ENCODE measurements around the gene PLCZ1. TPM values are rescaled to one million over a fixed set of nuclear protein-coding genes. Genes with fewer than 3 reads are reported as not detected.
"Not testable (repeated sequence)": the region's sequence is repeated elsewhere in the genome, so short reads cannot be mapped to it uniquely, and the experiment has no call there.

PLCZ1 gene
- total RNA-seq, 2 donors from 2014 or later, result not detected

DNA sequence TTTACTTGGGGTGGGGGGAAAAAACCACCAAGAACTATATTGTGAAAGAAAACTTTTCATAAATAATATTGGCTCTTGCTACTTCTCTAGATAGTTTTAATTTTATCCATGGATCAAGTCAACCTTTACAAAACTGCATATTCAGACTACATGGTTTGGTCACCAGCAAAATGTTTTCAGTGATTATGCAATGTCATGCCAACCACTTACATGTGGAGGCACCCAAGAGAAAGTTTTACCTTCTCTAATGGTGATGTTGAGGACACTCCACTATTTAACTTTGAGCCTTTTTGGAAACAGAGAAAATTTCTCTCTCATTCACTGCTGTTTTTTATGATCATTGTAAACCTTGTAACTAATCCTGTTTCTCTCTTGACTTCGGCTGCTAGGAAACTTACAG, 21.6 kb downstream of the PLCZ1 start:
- intact Hi-C loops (cut with DNase I, micrococcal nuclease), result no loop called here
- ATAC-seq, result no peak
- no peak for DNase-seq

DNA sequence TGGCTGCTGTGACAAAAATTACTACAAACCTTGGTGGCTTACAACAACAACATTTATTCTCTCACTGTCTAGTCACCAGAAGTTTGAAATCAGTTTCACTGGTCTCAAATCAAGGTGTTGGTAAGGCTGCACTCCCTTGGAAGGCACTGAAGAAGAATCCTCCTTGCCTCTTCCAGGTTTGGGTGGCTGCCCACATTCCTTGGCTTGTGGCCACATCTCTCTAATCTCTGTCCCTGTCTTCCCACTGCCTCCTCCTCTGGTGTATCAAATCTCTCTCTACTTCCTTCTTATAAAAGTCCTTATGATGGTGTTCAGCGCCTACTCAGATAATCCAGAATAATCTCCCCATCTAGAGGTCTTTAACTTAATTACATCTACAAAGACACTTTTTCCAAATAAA, 31.0 kb downstream of the PLCZ1 start:
- intact Hi-C loops (cut with DNase I, micrococcal nuclease), result no loop called here
- ATAC-seq, result no peak
- no peak for DNase-seq

DNA sequence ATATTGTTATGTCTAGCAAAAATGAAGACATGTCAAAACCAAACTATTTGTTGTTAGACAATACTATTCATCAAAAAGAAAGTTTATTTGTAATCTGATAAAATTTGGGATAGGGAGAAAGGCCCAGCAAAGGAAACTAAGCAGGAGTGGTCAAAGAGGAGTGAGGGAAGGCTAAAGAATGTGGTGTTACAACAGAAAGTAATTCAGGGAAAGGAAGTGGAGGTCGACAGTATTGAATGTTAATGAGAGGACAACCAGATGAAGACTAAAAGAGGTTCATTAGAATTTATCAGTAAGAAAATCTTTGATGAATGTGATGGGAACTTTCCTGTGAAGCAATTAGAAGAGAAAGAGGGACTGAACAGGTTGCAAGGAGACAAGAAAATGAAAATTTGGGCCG, 33.9 kb downstream of the PLCZ1 start:
- intact Hi-C loops (cut with DNase I, micrococcal nuclease), result no loop called here
- DNase-seq, result no peak
- no peak for ATAC-seq

DNA sequence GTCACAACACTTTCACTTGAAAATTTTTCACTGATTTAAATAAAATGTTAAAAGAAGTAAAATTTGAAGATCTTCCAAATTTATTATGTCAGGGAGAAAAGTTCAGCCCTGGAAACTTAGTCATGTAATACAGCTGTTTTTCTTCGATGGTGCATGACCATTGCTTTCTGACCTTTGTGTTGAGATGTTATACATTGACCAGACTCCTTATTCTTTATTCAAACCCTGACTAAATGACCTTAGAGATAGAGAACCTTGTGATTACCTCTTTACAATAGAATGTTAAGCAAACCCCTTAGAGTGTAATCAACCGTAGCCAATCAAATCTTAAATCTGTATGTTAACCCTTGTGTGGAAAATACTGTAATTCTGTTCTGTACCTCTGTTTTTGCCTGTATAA, 34.5 kb downstream of the PLCZ1 start:
- no peak for ATAC-seq
- no peak for DNase-seq
- intact Hi-C loops (cut with DNase I, micrococcal nuclease), result no loop called here

DNA sequence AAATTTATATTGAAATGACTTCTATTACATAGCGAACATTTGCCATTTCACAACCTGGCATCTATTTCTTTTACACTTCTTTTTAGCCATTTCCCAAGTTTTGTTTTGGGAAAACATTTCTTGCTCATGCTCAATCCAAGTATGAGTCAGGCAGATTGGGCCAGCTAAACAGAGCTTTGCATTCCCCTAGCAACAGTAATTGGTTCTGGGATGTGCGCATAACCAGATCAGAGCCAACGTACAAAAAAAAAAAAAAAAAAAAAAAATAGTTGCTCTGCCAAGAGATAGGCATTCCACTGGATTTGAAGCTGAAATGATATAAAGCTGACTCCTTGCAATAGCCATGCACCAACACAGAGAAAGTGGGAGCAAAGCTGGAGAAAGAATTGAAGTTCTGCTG, 37.5 kb downstream of the PLCZ1 start:
- DNase-seq (no peak), ATAC-seq (no peak)
- intact Hi-C loops (cut with DNase I, micrococcal nuclease), result no loop called here

DNA sequence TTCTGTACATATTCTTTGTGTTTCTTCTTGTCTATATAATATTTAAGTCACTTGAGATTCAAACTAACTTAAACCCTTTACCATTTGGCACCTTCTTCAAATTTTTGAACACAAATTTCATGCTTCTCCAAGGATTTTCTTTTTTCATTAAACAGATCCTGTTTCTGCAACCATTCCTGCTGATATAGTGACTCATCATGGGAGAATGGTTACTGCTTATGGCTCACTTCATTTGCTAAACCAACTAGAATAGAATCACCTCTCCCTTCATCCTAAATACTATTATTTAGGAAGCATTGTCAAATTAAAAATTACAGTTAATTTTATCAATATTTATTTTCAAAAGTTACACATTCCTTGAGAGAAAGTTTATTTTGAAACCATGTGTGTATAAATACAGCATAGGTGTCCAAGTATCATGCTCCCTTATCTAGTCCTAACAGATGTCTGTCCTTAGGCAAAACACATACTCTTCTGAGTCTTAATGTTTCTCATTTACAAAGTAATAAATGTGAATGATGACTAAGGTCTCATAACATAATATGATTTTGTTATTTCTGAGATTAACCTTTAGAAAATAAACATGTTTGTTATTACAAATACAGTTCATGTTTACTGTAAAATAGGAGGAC, 40.7 kb downstream of the PLCZ1 start:
- ATAC-seq (no peak), DNase-seq (no peak)
- intact Hi-C loops (cut with DNase I, micrococcal nuclease), result no loop called here

DNA sequence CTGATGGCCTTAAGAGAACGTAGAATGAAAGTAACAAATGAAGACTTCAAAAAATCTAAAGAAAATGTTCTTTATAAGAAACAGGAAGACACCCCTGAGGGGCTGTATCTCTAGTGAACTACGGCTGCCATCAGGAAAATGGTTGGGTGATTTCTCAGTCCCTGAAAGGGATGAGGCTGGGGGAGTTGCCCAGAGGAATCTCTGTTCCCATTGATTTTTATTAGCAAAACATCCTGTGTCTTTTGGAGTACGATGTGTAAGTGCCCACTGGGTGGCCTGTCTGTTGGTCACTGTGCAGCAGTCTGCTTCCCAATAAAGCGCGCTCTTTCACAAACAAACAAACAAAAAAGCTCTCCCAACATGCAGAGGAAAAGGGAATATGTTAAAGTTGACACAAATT, 43.8 kb downstream of the PLCZ1 start:
- intact Hi-C loops (cut with DNase I, micrococcal nuclease); DNase-seq; ATAC-seq: not testable (repeated sequence)

DNA sequence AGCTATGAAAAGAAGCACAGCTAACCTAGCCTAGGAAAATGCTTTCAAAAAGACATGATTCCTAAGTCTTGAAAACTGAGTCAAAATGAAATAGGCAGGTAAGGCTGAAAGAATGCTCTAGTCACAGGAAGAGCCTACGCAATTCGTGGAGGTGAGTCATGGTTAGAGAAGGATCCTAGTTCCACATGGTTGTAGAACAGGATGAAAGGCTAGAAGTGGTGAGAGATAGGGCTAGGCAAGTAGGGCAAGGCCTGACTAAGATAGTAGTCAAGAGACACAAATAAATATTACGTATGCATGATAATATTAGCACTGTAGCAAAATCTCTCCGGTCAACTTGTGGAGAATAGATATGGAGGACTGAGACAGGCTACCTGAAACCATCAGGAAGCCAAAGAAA, 47.2 kb downstream of the PLCZ1 start:
- ATAC-seq (no peak), DNase-seq (no peak)
- intact Hi-C loops (cut with DNase I, micrococcal nuclease), result no loop called here

DNA sequence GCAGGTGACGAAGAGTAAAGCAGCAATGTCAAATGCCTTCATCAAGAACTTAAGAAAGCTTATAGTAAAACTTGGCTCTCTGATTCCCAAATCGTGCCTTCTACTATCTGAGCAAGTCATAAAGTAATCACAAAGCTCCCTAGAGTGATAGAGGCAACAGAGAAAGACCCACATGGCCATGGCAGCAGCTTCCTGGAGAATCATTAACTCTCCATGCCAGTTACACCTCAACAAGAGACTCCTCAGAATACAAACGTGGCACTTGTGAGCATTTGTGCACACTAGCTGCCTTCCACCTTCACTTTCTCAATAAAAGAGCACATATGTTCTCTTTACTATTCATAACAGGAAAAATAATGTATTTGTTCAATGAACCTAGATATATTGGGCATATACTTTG, 48.0 kb downstream of the PLCZ1 start:
- no peak for DNase-seq
- intact Hi-C loops (cut with DNase I, micrococcal nuclease), result no loop called here
- ATAC-seq, result no peak

DNA sequence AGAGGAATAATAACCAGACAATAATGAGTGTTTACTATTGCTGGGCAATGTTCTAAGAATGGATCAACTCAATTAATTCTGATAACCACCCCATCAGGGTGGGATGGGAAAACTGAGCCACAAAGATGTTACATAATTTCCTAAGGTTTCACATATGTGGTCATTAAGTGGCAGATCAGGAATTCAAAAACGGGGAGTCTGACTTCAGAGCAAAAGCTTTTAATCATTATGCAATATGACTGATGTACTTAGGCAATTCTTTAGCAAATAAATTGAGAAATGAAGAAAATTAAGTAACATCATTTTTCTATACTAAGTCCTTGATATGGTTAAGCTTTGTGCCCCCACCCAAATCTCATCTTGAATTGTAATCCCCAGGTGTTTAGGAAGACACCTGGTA, 53.4 kb downstream of the PLCZ1 start:
- ATAC-seq, result no peak
- DNase-seq, result no peak
- intact Hi-C loops (cut with DNase I, micrococcal nuclease), result no loop called here

DNA sequence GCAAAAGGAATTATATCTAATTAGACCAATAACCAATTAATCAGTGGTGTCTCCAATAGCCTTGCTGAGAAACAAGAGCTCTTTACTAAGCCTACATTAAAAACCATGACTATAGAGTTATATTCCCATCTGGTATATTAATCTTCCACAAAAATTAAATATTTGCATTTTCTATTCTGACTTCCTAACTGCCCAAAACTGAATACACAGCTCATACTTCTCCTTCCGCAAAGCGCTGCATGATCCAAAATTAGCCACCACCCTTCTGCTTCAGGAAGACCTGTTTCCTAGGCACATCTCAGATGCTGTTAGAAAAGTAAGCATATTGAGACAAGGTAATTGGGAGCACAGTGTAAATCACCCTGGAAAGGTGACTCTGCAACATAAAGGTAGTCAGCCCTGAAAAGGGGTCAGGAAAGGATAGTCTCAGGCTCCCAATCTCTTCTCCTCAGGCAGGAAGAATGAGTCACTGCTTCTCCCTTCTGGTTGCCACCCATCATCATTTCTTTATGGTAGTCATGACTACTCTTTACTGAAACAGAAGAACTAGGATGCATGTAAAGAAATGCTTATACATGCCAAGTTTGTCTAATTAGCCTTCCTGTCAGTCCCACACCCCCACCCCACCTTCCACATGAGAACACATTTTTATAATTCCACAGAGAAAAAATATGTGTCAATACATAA, 54.3 kb downstream of the PLCZ1 start:
- no peak for ATAC-seq
- intact Hi-C loops (cut with DNase I, micrococcal nuclease), result no loop called here
- DNase-seq, result no peak

DNA sequence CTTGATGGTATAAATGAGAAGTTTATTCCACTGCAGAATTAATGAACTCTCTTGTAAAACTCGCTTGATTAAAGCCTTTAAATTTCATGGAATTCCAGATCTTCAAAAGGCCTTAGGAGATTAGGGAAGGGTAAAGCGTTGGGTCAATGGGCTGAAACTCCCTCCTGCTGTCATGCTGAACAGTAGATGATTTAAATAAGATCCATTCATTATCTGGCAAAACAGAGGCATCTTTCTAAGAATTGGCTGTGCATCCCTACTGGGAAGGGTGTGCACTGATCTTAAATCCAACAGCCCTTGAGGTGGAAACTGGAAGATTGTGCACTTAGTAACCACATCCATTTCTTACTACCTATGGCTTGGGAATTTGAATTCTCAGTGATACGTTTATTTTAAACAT, 56.0 kb downstream of the PLCZ1 start:
- DNase-seq (no peak), ATAC-seq (no peak)
- intact Hi-C loops (cut with DNase I, micrococcal nuclease), result no loop called here

DNA sequence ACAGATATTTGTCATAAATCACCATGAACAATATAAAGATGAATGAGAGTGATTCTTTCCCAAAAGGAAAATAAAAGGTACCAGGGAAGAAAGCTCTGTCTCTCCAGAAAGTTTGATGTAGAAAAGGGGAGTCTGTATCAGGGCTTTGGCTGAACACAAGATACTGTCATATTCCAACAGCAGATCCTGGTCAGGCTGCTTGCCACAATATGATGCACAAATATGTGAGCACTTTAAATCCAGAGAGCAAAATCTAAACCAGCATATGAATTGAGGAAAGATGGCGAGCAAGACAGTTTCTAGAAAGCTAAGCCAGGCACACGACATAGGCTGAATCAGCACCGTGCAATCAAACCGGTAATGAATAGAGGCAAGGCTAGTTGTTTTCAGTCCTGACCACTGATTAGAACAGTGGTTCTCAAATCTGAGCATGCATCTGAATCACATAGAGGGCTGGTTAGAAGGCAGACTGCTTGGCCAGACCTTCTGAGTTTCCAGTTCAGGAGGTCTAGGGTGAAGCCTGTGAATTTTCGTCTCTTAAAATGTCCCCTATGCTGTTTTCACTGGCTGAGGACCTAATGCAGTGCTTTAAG, 60.7 kb downstream of the PLCZ1 start:
- no peak for ATAC-seq
- no peak for DNase-seq
- intact Hi-C loops (cut with DNase I, micrococcal nuclease), result no loop called here

DNA sequence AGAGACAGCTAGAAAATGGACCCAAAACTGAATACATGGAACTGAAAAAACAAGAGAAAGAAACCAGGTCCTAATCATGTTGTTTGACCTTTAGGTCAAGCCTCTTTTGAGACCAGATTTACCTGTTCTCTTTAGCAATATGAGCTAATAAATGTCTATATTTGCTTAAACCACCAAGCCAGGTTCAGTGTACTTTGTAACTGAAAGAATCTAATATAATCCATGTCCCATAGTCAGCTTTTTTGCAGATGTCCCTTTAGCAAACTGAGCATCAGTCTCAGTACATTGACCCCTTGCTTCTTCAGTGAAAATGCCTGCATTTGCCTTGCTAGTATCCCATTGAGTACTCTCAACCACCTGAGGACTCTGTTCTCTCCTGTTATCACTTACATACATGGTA, 61.7 kb downstream of the PLCZ1 start:
- DNase-seq, result no peak
- ATAC-seq, result no peak
- intact Hi-C loops (cut with DNase I, micrococcal nuclease), result no loop called here

DNA sequence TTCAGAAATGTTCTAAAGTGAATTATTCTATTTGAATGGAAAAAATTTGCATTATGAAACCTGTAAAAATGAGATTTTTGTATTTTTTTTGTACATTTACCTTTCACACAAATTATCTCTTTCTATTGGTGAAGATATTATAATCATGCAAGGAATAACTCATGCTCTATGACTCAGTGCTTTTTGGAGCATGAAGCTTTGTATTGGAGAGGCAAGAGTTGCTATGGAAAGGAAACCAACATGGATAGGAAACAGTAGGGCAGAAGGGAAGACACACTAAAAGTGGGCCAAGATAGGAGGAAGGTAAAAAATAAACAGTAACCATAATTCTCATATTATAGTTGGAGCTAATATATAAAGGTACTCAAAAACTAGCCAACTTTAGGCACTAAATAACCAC, 79.0 kb downstream of the PLCZ1 start:
- DNase-seq (no peak), ATAC-seq (no peak)
- intact Hi-C loops (cut with DNase I, micrococcal nuclease), result no loop called here

DNA sequence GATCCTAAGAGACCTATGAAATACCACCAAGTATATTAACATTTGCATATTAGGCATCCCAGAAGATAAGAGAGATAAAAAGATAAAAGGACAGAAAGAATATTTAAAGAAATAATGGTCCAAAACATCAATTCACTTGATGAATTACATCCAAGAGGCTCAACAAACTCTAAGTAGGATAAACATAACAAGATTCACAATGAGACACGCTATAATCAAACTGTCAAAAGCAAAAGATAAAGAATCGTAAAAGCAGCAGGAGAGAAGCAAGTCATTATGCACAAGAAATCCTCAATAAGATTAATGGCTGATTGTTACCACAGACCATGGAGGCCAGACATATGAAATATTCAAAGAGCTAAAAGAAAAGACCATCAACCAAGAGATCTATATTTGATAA, 79.6 kb downstream of the PLCZ1 start:
- intact Hi-C loops (cut with DNase I, micrococcal nuclease), result no loop called here
- DNase-seq (no peak), ATAC-seq (no peak)

DNA sequence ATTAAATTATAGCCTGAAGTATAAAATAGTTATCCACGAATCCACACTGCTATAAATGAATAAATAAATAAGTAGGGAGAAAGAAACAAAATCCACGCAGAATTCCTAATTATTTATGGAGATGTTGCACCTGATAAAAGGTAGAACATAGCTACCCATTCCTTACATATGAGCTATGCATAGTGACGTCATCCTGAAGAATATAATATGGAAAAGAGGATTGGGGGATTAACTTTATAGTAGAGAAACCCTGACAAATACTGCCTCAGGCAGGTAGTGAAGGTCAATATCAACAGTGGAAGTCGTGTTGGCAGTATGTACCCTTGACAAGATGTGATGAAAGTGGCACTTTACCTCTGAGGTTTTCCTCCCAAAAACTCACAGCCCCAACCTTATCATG, 82.5 kb downstream of the PLCZ1 start:
- DNase-seq, result no peak
- intact Hi-C loops (cut with DNase I, micrococcal nuclease), result no loop called here
- no peak for ATAC-seq

DNA sequence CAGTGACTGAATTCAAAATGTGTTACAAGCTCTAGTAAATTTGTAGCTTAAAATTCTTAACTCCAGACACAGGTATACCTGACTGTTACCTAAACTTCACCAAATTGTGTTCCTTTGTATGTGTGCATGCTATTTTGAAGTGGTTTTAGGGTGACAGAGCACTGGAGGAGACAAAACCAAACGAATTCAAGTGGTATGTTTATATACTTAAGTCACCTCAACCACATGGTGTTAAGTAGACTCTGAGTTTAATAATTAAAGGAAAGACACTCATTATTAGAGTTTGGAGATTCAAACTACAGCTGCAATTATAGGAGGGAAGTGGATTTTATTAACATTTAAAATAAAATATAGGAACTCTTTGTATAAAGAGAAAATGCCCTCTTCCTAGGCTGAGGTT, 84.3 kb downstream of the PLCZ1 start:
- intact Hi-C loops (cut with DNase I, micrococcal nuclease), result no loop called here
- DNase-seq, result no peak
- ATAC-seq, result no peak

DNA sequence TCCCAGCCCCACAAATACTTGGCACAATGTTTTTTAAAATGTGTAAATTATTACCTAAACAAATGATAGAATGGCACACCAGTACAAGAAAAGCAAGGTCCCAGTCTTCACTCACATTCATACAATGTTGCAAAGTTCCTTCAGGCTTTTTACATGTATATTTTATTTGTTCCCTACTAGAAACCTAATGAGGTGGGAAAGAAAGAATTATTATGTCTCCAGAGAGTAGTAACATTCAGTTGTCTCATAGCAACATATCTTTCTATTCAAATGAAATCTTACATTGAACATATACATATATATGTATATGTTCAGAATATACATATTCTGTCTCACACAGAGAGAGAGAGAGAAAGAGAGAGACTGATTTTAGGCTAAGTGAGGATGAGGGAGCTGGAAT, 85.2 kb downstream of the PLCZ1 start:
- no peak for ATAC-seq
- no peak for DNase-seq
- intact Hi-C loops (cut with DNase I, micrococcal nuclease), result no loop called here

DNA sequence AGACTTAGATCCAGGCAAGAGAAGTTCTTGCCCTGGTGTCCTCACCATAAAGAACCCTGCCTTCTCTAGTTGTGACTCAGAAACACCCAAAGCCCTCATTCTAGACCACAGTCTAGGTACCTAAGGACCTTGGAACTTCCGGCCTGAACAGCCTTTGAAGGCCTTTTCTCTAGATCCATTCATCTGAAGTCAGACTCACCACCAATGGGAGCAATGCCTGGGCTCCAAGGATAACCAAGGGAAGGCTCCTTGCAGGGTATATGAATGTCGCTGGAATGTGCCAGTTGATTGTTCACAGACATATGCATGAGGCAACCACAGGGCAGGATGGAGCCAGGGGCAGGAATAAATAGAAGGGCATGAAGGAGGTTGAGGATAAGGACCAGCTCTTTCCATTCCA, 86.3 kb downstream of the PLCZ1 start:
- intact Hi-C loops (cut with DNase I, micrococcal nuclease), result no loop called here
- no peak for ATAC-seq
- no peak for DNase-seq

All from left colon (tissue), 2 donors.